ENCODE measurements around the gene SERPINI1.
"Not testable (repeated sequence)": the region's sequence is repeated elsewhere in the genome, so short reads cannot be mapped to it uniquely, and the experiment has no call there.

SERPINI1 gene

GRCh38 chr3:167810236-167810635 is 74.7 kb downstream of the SERPINI1 start:
- no peak for DNase-seq

DNA sequence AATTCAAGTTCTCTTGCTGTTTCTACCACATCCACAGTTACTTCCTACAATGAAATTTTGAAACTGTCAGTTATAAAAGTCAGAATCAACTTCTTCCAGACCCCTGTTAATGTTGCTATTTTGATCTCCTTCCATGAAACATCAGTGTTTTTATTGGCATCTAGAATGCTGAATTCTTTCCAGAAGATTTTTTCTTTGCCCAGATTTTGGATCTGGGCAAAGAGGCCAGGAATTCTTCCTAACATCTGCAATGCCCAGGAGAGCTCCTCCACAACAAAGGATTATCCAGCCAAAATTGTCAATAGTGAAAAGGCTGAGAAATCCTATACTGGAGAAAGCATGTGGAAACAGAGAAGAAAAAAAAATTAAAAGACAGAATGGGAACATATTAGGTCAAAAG is 75.5 kb downstream of the SERPINI1 start:
- no peak for DNase-seq

DNA sequence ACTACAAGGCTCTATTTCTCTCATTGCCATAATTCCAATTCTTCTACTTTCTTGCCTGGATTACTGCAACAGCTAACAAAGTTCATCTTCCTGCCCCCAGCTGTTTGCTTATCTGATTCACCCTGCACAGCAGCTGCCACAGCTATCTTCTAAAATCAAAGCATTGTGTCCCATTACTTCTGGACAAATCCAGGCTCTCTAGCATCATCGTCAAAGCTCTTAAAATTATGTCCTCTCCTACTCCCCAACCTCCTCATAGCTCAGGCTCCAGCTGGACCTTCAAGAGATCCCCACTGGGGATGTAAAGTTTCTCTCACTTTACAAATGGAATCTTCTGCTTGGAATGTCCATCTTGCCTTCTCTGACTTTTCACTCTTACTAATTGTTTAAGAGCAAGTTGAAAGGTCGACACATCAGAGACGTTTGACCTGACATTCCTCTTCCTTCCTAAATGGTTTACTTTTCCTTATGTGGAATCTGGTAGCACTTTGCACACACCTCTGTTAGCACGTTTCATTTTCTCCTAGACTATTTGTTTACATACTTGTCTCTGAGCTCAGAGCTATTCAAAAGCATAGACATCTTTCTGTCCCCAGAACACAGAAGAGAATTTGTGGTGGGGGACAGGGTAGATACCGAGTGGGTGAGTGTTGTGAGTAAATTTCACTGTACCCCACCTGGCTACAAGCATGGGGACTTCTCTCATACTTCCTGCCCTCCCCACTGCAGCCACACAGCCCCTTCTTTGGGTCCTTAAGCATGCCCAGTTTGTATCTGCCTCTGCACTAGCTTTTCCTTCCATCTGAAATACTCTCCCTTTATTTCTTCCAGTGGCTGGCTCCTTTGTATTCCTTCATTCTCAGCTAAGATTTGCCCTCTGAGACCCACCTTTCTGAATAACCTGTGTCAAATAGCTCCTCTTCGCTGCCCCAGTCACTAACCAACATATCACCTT is 77.9 kb downstream of the SERPINI1 start:
- peak; percentile 3 for DNase-seq

DNA sequence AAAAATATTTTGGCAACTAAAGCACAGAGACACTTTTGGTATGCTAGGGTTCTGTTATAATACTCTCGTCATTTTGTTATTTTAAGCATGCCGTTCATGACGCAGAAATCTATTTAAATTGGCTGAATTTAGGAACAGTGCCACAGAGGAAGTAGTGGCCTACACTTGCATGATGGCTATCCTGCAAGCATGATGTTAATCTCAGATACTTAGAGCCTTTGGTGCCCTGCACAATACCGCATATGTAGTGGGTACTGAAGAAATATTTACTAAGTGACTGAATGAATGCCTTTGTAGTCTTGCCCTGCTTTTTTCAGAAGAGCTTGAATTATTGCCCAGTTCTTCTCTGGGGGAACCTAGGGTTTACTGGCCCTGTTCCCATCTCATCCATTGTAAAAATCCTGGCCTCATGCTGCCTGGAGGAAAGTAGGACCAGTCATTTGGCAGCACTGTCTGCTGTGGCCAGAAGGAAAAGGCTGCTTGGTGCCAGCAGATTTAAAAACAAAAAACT is 79.0 kb downstream of the SERPINI1 start:
- no peak for DNase-seq

GRCh38 chr3:167816953-167817352 is 81.4 kb downstream of the SERPINI1 start:
- DNase-seq: no peak

DNA sequence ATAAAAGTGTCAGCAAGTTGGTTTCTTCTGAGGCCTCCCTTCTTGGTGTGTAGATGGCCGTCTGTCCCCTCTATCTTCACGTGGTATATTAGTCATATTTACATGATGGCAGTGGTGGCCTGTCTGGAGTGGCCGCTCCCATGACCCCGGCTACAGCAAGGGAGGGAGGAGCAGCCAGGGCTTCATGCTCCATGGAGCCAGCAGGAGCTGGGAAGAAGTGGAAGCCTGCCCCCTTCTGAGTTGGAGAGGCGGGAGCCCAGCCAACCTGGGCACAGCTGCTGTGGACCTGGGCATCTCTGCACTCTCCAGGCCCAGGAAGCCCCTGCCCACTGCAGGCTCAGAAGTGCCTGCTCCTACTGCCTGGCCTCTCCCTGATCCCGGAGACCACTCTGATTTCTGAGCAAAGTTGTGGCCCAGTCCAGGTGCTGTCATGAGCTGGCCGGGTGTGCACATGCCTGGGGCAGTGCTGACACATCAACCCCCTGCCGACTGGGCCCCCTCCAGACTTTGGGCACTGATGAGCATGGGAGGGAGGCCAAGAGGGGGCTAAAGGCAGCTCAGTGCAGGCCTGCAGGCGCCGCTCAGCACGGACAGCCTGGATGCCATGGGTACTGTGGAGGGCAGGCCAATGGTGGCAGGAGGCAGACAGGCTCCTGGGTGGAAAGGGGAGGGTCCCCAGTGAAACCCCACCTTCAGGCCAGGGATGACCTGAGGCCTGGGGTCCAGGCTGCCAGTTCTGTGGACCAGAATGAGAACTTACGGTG is 84.8 kb downstream of the SERPINI1 start:
- no peak for DNase-seq

- no peak for DNase-seq
These were observed 85.8 kb downstream of the SERPINI1 start for GRCh38 chr3:167821248-167821805.

- no peak for DNase-seq
These were observed 88.2 kb downstream of the SERPINI1 start for GRCh38 chr3:167823738-167824137.

DNA sequence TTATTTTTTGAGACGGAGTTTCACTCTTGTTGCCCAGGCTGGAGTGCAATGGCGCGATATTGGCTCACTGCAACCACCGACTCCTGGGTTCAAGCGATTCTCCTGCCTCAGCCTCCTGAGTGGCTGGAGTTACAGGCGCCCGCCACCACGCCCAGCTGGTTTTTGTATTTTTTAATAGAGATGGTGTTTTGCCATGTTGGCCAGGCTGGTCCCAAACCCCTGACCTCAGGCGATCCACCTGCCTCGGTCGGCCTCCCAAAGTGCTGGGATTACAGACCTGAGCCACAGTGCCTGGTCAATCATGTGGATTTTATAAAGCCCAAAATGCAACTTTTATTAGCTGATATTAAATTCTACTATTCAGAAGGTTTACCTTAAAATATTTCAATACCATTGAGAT is 92.1 kb downstream of the SERPINI1 start:
- not testable (repeated sequence) for DNase-seq

- DNase-seq: no peak
These were observed 93.5 kb downstream of the SERPINI1 start for GRCh38 chr3:167829071-167829470.

DNA sequence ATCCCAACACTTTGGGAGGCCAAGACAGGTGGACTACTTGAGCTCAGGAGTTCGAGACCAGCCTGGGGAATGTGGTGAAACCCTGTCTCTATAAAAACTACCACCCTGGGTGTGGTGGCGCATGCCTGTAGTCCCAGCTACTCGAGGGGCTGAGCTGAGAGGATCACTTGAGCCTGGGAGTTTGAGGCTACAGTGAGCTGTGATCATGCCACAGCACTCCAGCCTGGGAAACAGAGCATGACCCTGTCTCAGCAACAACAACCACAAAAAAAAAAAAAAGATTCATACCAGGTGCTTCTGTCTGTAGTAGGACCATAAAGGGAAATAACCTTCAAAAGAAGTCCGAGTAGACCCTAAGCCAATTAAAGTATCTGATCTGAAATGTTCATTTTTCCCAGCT is 94.5 kb downstream of the SERPINI1 start:
- no peak for DNase-seq

DNA sequence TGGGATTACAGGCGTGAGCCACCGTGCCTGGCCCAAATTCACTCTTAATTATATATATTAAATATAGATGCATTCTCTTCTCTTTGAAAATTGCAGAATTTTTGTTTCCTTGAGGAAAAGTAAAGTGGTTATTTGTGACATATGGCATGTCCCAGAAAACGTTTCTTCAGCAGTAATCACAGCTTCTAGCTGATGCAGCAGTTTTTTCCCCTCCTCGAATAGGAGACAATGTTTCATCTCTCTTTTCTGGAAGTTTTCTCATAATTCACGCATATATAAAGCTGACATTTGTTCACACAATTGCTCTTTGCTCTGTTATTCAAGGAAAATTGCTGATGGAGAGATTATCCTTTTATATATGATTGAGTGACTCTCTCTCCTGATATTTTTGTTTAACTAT is 99.8 kb downstream of the SERPINI1 start:
- no peak for DNase-seq

GRCh38 chr3:167835953-167836352 is 100.4 kb downstream of the SERPINI1 start:
- DNase-seq: no peak

- peak; percentile 2 for DNase-seq
These were observed 101.9 kb downstream of the SERPINI1 start for GRCh38 chr3:167837466-167837865.

GRCh38 chr3:167839460-167840134 is 104.1 kb downstream of the SERPINI1 start:
- no peak for DNase-seq

DNA sequence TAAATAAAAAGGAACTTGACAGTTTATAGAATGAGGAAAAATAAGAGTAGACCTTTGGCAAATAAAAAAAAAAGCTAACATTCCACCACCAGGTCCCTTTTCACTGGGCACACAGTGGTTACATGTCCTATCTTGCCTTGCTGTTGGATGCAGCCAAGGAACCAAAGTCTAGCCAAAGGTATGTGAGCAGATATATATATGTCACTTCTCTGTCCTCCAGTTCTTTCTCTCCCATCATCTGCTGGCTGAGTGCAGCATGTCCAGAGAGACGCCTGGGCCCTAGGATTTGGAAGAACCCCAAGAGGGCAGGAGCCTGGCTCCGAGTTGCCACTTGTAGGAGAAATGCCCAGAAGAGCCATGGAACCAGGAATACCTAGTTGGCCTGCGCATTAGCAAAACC is 104.7 kb downstream of the SERPINI1 start:
- DNase-seq: no peak

- no peak for DNase-seq
These were observed 108.0 kb downstream of the SERPINI1 start for GRCh38 chr3:167843481-167843880.

DNA sequence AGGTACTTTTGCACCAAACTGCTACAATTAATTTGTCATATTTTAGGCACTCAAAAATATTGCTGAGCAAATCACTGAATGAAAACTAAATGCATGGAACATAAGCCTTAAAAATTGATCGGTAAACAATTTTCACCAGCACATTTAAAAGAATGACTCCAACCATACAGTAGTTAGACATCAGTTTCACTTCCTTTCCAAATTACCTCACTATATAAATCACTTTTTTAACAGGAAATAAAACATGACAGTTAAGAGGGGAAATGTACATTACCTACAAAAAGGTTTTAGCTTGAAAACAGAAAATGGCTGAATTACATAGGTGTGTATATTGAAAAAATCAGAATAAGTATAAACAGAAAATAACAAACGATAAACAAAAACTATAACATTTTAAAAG is 108.4 kb downstream of the SERPINI1 start:
- DNase-seq: no peak

DNA sequence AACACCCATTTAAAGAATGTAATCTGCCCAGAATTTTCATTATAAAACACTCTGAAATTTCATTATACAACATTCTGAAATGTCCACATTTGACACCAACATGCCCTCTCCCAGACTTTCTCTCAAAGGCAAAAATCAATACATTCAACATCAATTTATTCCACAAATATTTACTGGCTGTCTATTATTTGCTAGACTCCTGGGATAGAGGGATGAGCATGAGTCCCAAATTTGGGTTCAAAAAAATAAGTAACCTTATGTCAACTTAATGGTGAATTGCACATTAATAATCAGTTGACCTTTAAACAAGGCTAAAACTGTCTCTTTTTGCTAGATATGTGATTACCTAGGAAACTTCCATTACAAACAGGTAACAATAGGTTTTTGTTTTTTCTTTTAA is 109.0 kb downstream of the SERPINI1 start:
- DNase-seq: no peak

GRCh38 chr3:167851171-167851570 is 115.7 kb downstream of the SERPINI1 start:
- no peak for DNase-seq

GRCh38 chr3:167851749-167852148 is 116.2 kb downstream of the SERPINI1 start:
- DNase-seq: no peak

DNA sequence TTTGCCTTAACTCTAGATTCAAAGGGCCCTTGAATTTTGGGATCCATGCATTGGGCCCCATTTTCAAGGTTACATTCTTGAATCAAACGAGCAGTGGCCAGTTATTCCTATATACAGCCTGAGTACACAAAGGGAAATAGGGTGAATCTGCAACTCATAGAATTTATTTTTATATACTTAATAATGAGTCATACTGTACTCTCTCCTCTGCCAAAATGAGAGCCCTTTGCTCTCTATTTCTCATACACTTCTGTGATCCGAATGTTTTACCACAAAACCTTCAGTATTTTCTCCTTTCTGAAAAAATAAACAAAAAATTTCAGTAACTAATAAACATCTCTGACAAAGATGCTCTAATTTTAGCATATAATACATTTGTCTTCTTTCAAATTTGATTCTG is 116.7 kb downstream of the SERPINI1 start:
- DNase-seq: no peak

- DNase-seq: no peak
These were observed 118.5 kb downstream of the SERPINI1 start for GRCh38 chr3:167854063-167854462.

Data from DMS53 (cell line).